Measurements from ENCODE around the gene POMC.
"Not testable (repeated sequence)": the region's sequence is repeated elsewhere in the genome, so short reads cannot be mapped to it uniquely, and the experiment has no call there.

POMC gene

DNA sequence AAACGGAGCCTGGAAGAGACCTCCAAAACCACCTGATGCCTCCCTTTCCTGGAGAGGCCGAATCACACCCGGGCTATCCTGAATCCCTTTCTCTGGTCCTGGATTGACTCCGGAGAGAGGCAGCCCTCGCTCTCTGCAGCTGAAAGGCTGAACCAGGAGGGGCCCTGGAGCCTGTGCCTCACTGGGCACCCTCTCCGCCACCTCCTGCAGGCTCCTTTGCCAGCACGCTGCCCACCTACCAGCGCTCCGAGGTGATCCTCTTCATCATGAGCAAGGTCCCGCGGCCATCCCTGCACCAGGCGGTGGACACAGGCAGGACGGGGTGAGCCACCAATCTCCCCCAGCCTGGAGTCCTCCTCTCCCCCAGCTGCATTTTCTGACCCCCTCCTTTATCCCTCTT lies 35.7 kb downstream of the POMC start:
- Histone ChIP-seq H3K9me3 (ENCODE audit: control insufficient read depth, low read length) (no peaks in the 10 kb centered on the region), H3K4me1 (ENCODE audit: control insufficient read depth, insufficient read depth, low read length, poor library complexity, severe bottlenecking) (peaks cover 7% of the 10 kb centered on the region), H3K36me3 (ENCODE audit: control insufficient read depth, insufficient read depth, low read length) (peaks cover 24% of the 10 kb centered on the region), H3K4me3 (ENCODE audit: extremely low read depth, insufficient read depth, low read length, poor library complexity, severe bottlenecking) (no peak overlapping the region), H3K27ac (ENCODE audit: low read depth, low read length, severe bottlenecking) (no peak overlapping the region)
- 88 to 97% methylated on average over 13 of the region's 13 CpGs for WGBS, 2 experiments (ENCODE audit: insufficient coverage in 2 of 2)

DNA sequence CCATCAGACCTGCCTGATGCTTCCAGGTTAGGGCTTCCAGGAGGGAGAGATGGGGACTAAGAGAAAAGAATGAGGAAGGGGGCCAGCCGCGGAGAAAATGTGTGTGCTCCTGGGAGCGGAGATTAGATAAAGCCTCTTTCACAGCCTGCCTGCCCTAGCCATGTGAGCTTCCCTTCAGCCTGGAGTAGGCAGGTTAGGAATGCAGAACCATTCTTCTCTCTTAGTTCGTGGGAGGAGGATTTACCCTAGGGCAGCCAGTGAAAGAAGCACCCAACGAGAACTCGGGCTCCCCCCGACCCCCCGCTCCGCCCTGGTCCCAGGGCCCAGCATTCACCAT lies 36.1 kb downstream of the POMC start:
- Histone ChIP-seq H3K4me3 (ENCODE audit: extremely low read depth, insufficient read depth, low read length, poor library complexity, severe bottlenecking) (no peak overlapping the region), H3K27ac (ENCODE audit: low read depth, low read length, severe bottlenecking) (no peak overlapping the region), H3K36me3 (ENCODE audit: control insufficient read depth, insufficient read depth, low read length) (peaks cover 24% of the 10 kb centered on the region), H3K9me3 (ENCODE audit: control insufficient read depth, low read length) (no peaks in the 10 kb centered on the region), H3K4me1 (ENCODE audit: control insufficient read depth, insufficient read depth, low read length, poor library complexity, severe bottlenecking) (peaks cover 7% of the 10 kb centered on the region)
- 42 to 60% methylated on average over 6 to 7 of the region's 9 CpGs for WGBS, 2 experiments (ENCODE audit: insufficient coverage in 2 of 2)

DNA sequence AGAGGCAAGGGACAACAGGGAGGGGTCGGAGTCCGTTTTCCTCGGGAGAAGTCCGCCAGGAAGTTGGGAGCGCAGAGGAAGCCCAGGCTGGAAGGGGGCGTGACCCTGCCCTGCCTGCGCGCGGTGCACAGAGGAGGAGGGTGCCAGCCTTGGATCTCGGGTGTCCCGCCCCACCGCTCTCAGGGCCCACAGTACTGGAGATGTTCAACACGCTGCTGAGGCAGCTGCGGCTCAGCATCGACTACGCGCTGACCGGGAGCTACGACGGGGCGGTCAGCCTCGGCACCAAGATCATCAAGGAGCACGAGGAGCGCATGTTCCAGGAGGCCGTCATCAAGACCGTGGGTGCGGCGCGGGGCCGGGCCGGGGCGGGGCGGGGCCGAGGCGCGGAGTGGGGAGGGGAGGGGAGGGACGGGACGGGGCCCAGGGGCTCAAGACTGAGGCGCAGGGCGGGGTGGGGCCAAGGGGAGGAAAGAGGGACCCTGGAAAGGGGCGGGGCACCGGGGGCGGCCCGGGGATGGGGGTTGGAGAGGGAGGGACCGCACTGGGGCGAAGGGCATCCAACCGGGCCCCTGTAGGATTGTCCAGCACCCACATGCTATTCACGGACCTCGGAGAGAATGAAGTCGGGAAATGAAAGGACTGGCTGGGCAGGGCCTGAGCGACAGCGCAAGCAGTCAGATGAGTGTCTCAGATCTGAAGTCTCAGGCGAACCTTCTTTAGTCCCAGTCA lies 36.6 kb downstream of the POMC start:
- 90 to 93% methylated on average over 28 to 31 of the region's 53 CpGs for WGBS, 2 experiments (ENCODE audit: insufficient coverage in 2 of 2)
- Histone ChIP-seq H3K9me3 (ENCODE audit: control insufficient read depth, low read length) (no peaks in the 10 kb centered on the region), H3K27ac (ENCODE audit: low read depth, low read length, severe bottlenecking) (no peak overlapping the region), H3K36me3 (ENCODE audit: control insufficient read depth, insufficient read depth, low read length) (peaks cover 24% of the 10 kb centered on the region), H3K4me1 (ENCODE audit: control insufficient read depth, insufficient read depth, low read length, poor library complexity, severe bottlenecking) (peaks cover 7% of the 10 kb centered on the region), H3K4me3 (ENCODE audit: extremely low read depth, insufficient read depth, low read length, poor library complexity, severe bottlenecking) (no peak overlapping the region)

DNA sequence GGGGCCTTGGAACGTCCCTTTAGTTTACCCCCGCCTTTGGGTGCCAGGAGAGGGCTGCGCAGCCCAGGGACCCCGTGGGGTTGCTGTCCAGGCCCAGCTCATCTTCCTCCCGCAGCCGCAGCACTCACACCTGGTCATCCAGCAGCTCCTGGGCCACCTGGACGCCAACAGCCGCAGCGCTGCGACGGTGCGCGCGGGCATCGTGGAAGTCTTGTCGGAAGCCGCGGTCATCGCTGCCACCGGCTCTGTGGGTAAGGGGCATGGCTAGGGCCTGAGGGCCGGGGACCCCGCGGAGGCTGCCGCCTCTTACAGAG lies 37.2 kb downstream of the POMC start:
- H3K4me1 ChIP-seq (ENCODE audit: control insufficient read depth, insufficient read depth, low read length, poor library complexity, severe bottlenecking): peaks cover 7% of the 10 kb centered on the region
- H3K9me3 ChIP-seq (ENCODE audit: control insufficient read depth, low read length): no peaks in the 10 kb centered on the region
- H3K36me3 ChIP-seq (ENCODE audit: control insufficient read depth, insufficient read depth, low read length): peaks cover 21% of the 10 kb centered on the region
- no peak overlapping the region for H3K4me3 ChIP-seq (ENCODE audit: extremely low read depth, insufficient read depth, low read length, poor library complexity, severe bottlenecking)
- H3K27ac ChIP-seq (ENCODE audit: low read depth, low read length, severe bottlenecking): no peak overlapping the region
- 93 to 94% methylated on average over 20 to 24 of the region's 24 CpGs for WGBS, 2 experiments (ENCODE audit: insufficient coverage in 2 of 2)

DNA sequence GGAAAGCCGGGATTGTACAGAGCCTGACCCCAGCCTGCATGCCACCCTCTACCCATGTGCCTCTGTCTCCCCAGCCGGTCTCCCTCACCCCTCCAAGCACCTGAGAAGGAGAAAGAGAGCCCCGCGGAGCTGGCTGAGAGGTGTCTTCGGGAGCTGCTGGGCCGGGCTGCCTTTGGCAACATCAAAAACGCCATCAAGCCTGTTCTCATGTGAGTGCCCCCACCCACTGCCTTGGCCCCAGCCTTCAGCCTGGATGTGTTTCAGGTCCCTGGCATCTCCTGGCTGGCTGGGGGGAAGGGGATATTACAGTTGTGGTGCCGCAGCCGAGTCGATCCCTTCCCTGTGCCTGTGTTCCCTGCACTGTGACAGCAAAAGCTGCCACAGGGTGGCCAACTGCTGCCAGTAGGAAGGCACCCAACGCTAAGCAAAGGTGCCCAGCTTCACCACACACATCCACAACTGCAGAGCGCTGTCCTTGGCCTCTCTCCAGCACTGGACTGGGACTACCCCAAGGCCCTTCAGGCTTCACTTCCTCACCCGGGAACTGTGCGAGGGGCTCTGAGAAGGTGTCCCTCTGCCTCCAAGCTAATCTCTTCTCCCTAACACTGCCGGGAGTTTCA lies 38.4 kb downstream of the POMC start:
- Histone ChIP-seq H3K36me3 (ENCODE audit: control insufficient read depth, insufficient read depth, low read length) (peaks cover 11% of the 10 kb centered on the region), H3K9me3 (ENCODE audit: control insufficient read depth, low read length) (no peaks in the 10 kb centered on the region), H3K4me3 (ENCODE audit: extremely low read depth, insufficient read depth, low read length, poor library complexity, severe bottlenecking) (no peak overlapping the region), H3K27ac (ENCODE audit: low read depth, low read length, severe bottlenecking) (no peak overlapping the region), H3K4me1 (ENCODE audit: control insufficient read depth, insufficient read depth, low read length, poor library complexity, severe bottlenecking) (peaks cover 7% of the 10 kb centered on the region)
- 90 to 95% methylated on average over 6 to 9 of the region's 15 CpGs for WGBS, 2 experiments (ENCODE audit: insufficient coverage in 2 of 2)

DNA sequence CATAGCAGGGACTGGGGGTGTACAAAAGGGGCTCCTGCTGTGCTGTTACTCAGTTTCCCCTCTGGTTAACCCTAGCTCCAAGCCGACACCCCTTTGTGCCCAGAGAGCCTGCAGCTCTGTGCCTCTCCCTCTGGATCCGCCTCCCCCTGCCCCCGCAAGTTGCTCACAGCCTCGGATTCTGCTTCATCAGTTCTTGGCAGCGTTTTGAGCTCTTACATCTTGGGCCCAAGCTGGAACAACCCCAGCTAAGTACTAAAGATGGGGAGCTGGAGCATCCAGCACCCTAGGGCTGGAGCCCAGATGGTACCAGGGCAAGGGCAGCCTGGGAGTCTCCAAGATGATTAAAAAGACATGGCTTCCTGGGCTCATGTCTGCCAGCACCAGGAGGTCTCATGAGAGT lies 40.7 kb downstream of the POMC start:
- Histone ChIP-seq H3K4me3 (ENCODE audit: extremely low read depth, insufficient read depth, low read length, poor library complexity, severe bottlenecking) (no peak overlapping the region), H3K36me3 (ENCODE audit: control insufficient read depth, insufficient read depth, low read length) (peaks cover 1% of the 10 kb centered on the region), H3K27ac (ENCODE audit: low read depth, low read length, severe bottlenecking) (no peak overlapping the region), H3K9me3 (ENCODE audit: control insufficient read depth, low read length) (no peaks in the 10 kb centered on the region), H3K4me1 (ENCODE audit: control insufficient read depth, insufficient read depth, low read length, poor library complexity, severe bottlenecking) (peaks cover 7% of the 10 kb centered on the region)
- 70 to 81% methylated on average over 1 to 5 of the region's 5 CpGs for WGBS, 2 experiments (ENCODE audit: insufficient coverage in 2 of 2)

DNA sequence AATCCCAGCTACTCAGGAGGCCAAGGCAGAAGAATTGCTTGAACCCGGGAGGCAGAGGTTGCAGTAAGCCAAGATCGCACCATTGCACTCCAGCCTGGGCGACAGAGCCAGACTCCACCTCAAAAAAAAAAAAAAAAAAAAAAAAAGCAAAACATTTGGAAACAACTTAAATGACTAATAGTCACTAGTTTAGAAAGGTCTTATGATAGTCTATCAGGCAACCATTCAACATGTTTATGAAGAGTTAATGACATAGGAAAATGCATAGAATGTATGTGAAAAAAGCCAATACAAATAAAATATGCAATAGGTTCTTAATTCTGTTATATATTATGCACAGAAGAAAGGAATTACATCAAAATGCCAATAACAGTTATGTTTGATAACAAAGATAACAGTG lies 41.3 kb downstream of the POMC start:
- not testable (repeated sequence) for H3K4me1 ChIP-seq (ENCODE audit: control insufficient read depth, insufficient read depth, low read length, poor library complexity, severe bottlenecking); H3K27ac ChIP-seq (ENCODE audit: low read depth, low read length, severe bottlenecking); H3K36me3 ChIP-seq (ENCODE audit: control insufficient read depth, insufficient read depth, low read length); H3K9me3 ChIP-seq (ENCODE audit: control insufficient read depth, low read length); H3K4me3 ChIP-seq (ENCODE audit: extremely low read depth, insufficient read depth, low read length, poor library complexity, severe bottlenecking)
- WGBS, 2 experiments (ENCODE audit: insufficient coverage in 2 of 2): no CpG with 5 or more reads among the region's 3 CpGs

DNA sequence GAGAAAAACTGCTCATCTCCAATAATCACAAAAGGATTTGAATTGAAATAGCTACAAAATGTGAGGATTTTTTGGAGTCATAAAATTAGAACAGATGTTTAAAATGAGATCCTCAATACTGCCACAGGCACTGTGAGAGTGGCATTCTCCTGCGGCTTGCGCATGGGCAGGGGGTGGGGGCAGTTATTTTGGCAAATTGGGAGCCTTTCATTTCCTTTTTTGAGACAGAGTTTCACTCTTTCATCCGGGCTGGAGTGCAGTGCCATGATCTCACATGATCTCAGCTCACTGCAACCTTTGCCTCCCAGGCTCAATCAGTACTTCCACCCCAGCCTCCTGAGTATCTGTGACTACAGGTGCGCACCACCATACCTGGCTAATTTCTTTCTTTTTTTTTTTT lies 42.4 kb downstream of the POMC start:
- Histone ChIP-seq H3K9me3 (ENCODE audit: control insufficient read depth, low read length) (no peaks in the 10 kb centered on the region), H3K4me3 (ENCODE audit: extremely low read depth, insufficient read depth, low read length, poor library complexity, severe bottlenecking) (no peak overlapping the region), H3K27ac (ENCODE audit: low read depth, low read length, severe bottlenecking) (no peak overlapping the region), H3K4me1 (ENCODE audit: control insufficient read depth, insufficient read depth, low read length, poor library complexity, severe bottlenecking) (no peaks in the 10 kb centered on the region), H3K36me3 (ENCODE audit: control insufficient read depth, insufficient read depth, low read length) (peaks cover 3% of the 10 kb centered on the region)
- 94 to 100% methylated on average over 2 of the region's 4 CpGs for WGBS, 2 experiments (ENCODE audit: insufficient coverage in 2 of 2)

DNA sequence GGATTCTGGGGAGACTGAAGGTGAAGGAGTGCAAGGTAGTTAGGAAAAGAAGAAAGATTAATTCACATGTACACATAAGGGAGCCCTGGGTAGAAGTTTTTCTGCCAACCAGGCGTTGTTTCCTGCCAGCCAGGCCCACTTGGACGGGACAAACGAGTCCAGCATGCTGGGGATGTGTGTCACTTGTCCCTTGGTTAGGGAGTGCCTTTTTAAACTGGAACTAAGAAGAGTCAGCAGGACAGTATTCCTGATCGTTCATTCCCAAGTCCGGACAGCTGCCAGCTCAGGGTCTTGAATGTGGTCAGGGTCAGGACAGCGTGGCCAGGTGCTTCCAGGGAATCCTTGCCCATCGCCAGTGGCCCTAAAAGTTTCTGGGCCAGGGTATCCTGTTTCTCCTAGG lies 43.2 kb downstream of the POMC start:
- no peaks in the 10 kb centered on the region for H3K9me3 ChIP-seq (ENCODE audit: control insufficient read depth, low read length)
- no peak overlapping the region for H3K4me3 ChIP-seq (ENCODE audit: extremely low read depth, insufficient read depth, low read length, poor library complexity, severe bottlenecking)
- peaks cover 3% of the 10 kb centered on the region for H3K36me3 ChIP-seq (ENCODE audit: control insufficient read depth, insufficient read depth, low read length)
- no peaks in the 10 kb centered on the region for H3K4me1 ChIP-seq (ENCODE audit: control insufficient read depth, insufficient read depth, low read length, poor library complexity, severe bottlenecking)
- 91 to 93% methylated on average over 7 of the region's 7 CpGs for WGBS, 2 experiments (ENCODE audit: insufficient coverage in 2 of 2)
- no peak overlapping the region for H3K27ac ChIP-seq (ENCODE audit: low read depth, low read length, severe bottlenecking)

DNA sequence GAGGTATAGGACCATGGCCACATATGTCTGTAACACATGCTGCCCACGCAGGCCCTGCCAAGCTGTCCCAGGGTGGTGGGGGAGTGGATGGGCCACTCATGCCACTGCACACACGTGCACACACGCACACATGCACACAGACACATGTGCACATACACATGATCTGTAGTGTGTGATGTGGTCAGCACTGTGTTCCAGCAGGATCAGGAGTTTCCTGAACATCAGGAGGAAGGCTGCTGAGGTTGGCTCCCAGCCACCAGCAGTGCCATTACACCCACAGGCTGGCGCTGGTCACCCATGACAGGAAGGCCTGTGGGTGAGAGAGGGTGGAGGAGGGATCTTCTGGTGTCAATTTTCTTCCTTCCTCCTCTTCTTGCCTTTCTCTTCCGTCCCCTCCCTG lies 44.7 kb downstream of the POMC start:
- H3K9me3 ChIP-seq (ENCODE audit: control insufficient read depth, low read length): no peaks in the 10 kb centered on the region
- 80 to 90% methylated on average over 2 to 3 of the region's 5 CpGs for WGBS, 2 experiments (ENCODE audit: insufficient coverage in 2 of 2)
- H3K4me3 ChIP-seq (ENCODE audit: extremely low read depth, insufficient read depth, low read length, poor library complexity, severe bottlenecking): no peak overlapping the region
- H3K4me1 ChIP-seq (ENCODE audit: control insufficient read depth, insufficient read depth, low read length, poor library complexity, severe bottlenecking): no peaks in the 10 kb centered on the region
- no peak overlapping the region for H3K27ac ChIP-seq (ENCODE audit: low read depth, low read length, severe bottlenecking)
- H3K36me3 ChIP-seq (ENCODE audit: control insufficient read depth, insufficient read depth, low read length): peaks cover 3% of the 10 kb centered on the region

DNA sequence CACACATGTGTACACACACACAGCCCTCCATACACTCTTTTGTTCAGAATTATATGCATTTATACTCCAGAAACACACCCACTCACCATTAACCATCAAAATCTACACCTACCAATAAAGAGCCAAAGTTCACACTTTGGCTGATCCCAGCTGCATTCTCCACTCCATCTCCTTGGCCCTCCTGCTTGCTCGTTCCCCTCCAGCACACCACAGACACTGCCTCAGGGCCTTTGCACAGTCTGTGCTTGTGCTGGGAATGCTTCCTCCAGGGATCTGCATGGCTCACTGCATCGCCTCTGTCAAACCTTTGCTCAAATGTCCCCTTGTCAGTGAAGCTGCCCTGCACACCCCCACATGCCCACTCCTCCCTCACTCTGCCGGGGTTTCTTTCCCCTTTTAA lies 46.0 kb downstream of the POMC start:
- Histone ChIP-seq H3K36me3 (ENCODE audit: control insufficient read depth, insufficient read depth, low read length) (peaks cover 3% of the 10 kb centered on the region), H3K4me1 (ENCODE audit: control insufficient read depth, insufficient read depth, low read length, poor library complexity, severe bottlenecking) (no peaks in the 10 kb centered on the region), H3K4me3 (ENCODE audit: extremely low read depth, insufficient read depth, low read length, poor library complexity, severe bottlenecking) (no peak overlapping the region), H3K9me3 (ENCODE audit: control insufficient read depth, low read length) (no peaks in the 10 kb centered on the region), H3K27ac (ENCODE audit: low read depth, low read length, severe bottlenecking) (no peak overlapping the region)
- WGBS, 2 experiments (ENCODE audit: insufficient coverage in 2 of 2): 95 to 100% methylated on average over 3 of the region's 3 CpGs

Measured in mesodermal cell (in vitro differentiated cells).